ENCODE measurements around the gene IMMP2L.

DNA sequence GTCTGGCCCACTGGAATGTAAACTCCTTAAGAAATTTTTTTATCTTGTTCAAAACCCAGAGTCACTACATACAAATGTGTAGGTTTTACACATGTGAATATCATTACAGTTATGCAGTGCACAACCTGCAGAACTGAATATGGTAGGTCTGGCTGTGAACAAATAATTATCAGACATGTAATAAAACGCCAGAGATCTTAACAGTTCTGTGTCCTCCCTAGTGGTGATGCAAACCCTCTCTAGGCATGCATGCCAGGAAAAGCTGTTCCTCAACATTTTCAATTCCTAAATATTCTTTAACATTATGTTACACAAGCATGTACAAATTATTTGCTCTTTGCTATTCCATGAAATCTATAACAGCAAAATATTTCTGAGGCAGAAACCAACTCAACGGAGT is 124.6 kb downstream of the IMMP2L start:
- TF ChIP-seq SP1 (IDR thresholded peaks at IDR 0.05) (no peak), GABPA (IDR thresholded peaks at IDR 0.05 in 1 of 2, conservative IDR thresholded peaks at IDR 0.05 in 1 of 2) (no peak), YY1 (IDR thresholded peaks at IDR 0.05) (no peak), FOXA1 (IDR thresholded peaks at IDR 0.05) (no peak), JUND (IDR thresholded peaks at IDR 0.05) (no peak), RAD21 (IDR thresholded peaks at IDR 0.05) (no peak), MAX (IDR thresholded peaks at IDR 0.05) (no peak), EGR1 (IDR thresholded peaks at IDR 0.05; ENCODE audit: low read depth in 2 of 2) (no peak)
- TF ChIP-seq, protein P1, sequence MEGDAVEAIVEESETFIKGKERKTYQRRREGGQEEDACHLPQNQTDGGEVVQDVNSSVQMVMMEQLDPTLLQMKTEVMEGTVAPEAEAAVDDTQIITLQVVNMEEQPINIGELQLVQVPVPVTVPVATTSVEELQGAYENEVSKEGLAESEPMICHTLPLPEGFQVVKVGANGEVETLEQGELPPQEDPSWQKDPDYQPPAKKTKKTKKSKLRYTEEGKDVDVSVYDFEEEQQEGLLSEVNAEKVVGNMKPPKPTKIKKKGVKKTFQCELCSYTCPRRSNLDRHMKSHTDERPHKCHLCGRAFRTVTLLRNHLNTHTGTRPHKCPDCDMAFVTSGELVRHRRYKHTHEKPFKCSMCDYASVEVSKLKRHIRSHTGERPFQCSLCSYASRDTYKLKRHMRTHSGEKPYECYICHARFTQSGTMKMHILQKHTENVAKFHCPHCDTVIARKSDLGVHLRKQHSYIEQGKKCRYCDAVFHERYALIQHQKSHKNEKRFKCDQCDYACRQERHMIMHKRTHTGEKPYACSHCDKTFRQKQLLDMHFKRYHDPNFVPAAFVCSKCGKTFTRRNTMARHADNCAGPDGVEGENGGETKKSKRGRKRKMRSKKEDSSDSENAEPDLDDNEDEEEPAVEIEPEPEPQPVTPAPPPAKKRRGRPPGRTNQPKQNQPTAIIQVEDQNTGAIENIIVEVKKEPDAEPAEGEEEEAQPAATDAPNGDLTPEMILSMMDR (IDR thresholded peaks at IDR 0.05; ENCODE audit: low read depth, low read length, missing input control), result no peak

All from liver (tissue), 3 donors.